ENCODE results near the gene FLYWCH2.
"Not testable (repeated sequence)": the region's sequence is repeated elsewhere in the genome, so short reads cannot be mapped to it uniquely, and the experiment has no call there.

Gene FLYWCH2

GRCh38 chr16:2937170-2937569 is 54.2 kb downstream of the FLYWCH2 start:
- DNase-seq (ENCODE audit: low read depth, low spot score) = no peak

DNA sequence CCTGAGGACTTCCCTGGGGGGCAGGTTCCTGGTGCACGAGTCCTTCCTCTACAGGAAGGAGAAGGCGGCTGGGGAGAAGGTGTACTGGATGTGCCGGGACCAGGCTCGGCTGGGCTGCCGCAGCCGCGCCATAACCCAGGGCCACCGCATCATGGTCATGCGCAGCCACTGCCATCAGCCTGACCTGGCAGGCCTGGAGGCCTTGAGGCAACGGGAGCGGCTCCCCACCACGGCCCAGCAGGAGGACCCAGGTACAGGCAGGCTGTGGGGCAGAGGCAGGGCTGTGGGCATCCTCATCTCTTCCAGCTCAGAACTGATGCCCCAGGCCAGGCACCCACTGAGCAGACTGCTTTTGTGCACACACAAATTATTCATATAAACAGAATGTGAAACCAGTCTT is 55.2 kb downstream of the FLYWCH2 start:
- no peak for DNase-seq (ENCODE audit: low read depth, low spot score)

DNA sequence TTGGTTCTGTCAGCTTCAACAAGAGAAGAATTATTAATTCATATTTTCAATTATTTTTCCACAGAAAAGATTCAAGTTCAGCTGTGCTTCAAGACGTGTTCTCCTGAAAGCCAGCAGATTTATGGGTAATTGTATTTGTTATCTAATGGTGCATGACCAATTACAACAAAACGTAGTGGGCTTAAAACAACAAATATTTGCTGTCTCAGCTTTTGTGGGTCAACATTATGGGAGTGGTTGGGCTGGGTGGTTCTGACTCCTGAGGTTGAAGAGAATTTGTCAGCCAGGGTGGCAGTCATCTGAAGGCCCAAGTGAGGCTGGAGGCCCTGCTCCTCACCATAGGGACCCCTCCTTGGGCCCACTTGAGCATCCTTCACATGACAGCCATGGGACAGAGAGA is 57.0 kb downstream of the FLYWCH2 start:
- no peak for DNase-seq (ENCODE audit: low read depth, low spot score)

DNA sequence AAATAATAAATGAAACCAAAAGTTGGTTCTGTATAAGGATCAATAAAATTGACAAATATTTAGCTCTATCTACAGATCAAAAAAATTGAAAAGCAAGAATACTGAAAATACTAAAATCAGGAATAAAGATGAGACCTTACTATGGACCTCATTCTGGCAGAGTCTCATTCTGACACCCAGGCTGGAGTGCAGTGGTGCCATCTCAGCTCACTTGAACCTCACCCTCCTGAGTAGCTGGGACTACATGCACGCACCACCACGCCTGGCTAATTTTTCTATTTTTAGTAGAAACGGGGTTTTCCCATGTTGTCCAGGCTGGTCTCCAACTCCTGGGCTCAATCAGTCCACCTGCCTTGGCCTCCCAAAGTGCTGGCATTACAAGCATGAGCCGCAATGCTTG is 59.0 kb downstream of the FLYWCH2 start:
- no peak for DNase-seq (ENCODE audit: low read depth, low spot score)

DNA sequence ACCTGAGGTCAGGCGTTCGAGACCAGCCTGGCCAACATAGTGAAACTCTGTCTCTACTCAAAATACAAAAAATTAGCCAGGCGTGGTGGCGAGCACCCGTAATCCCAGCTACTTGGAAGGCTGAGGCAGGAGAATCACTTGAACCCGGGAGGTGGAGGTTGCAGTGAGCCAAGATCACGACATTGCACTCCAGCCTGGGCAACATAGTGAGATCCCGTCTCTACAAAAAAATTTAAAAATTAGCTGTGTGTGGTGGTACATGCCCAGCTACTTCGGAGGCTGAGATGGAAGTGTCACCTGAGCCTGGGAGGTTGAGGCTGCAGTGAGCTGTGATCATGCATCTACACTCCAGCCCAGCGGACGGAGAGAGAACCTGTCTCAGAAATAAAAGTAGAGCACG is 60.7 kb downstream of the FLYWCH2 start:
- not testable (repeated sequence) for DNase-seq (ENCODE audit: low read depth, low spot score)

DNA sequence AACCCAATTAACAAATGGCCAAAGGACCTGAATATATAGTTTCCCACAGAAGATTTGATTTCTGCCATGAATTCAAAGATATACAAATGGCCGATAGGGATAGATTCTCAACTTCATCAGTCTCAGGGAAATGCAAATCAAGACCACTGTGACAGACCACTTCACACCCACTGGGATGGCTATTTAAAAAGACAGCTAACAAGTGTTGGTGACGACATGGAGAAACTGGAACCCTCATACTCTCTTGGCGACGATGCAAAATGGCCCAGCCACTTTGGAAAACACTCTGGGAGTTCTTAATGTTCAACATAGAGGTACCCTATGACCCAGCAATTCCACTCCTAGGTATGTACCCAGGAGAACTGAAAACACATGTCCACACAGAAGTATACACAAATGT is 63.6 kb downstream of the FLYWCH2 start:
- DNase-seq (ENCODE audit: low read depth, low spot score) = no peak
